Medulla oblongata (tissue), 1 donor: ENCODE results near the gene ERCC2.

ENCODE experiments used
- DNase-seq: peaks from one replicate; pipeline ENCODE4 v3.0.0-alpha.2; 2015; ENCODE audit errors: extremely low spot score

Gene ERCC2

DNA sequence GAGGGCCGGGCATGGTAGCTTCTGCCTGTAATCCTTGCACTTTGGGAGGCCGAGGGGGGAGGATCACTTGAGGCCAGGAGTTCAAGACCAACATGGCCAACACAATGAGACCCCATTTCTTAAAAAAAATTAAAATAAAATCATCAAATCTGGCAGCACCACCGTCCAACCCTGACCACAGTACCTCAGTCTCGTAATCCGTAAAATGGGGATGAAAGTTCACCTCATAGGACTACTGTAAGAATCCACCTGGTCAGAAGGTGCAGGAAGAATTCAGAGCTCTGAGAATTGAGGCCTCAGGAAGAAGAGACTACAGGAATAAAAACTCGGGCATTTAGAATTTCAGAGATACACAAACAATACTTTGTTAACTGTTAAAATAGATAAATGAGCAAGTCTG, 31.4 kb upstream of the ERCC2 start:
- DNase-seq: no peak

DNA sequence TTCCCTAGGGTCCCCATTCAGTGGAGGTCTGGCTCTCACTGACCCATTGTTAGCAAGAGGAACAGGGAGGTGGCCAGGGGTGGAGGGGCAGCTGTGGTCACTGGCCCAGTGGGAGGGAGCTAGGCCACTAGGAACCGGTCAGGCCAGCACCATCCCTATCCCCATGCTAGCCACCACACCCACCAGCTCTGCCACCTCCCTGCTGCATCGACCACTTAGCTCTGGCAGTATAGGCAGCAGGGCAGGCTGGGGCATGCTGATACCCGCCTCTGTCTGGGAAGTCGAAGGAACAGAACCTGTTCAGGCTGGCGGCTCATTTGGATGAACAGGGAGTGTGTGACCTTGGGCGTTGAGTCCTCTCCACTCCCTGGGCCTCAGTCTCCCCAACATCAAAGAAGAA, 29.8 kb upstream of the ERCC2 start:
- no peak for DNase-seq

DNA sequence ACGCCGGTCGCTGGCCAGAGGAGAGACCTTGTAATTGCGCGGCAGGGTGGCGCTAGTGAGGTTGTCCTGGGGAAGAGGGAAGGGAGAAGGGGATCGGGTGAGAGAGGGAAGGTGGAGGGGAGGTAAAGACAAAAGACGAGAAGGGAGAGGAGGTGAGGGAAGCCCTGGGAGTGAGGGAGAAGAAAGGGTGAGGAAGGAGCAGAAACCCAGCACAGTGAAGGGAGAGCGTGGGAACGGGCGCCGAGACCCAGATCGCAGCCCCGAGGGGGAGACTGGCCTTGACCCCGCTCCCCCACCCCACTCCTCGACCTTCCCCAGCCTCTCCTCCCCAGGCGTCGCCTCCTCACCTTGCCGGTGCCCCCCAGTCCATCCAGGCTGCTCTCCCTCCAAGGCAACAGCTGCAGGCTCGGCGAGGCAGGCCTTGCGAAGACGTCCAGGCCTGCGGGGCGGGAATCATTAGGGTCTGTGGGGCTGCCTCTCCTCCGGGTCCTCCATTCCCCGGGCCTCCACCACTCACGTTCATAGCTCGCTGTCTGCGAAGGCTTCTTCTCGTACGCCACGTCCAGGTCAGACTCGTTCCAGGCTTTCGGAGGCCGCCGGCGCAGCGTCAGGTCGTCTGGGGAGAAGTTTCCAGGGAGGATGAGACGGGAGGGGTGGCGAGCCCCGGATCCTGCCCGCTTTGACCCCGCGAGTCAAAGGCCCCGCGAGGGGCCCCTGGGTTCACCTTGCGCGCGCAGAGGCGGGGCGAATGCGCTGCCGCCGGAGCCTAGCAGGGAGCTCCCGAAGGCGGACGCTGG, 25.6 kb upstream of the ERCC2 start:
- DNase-seq: no peak

DNA sequence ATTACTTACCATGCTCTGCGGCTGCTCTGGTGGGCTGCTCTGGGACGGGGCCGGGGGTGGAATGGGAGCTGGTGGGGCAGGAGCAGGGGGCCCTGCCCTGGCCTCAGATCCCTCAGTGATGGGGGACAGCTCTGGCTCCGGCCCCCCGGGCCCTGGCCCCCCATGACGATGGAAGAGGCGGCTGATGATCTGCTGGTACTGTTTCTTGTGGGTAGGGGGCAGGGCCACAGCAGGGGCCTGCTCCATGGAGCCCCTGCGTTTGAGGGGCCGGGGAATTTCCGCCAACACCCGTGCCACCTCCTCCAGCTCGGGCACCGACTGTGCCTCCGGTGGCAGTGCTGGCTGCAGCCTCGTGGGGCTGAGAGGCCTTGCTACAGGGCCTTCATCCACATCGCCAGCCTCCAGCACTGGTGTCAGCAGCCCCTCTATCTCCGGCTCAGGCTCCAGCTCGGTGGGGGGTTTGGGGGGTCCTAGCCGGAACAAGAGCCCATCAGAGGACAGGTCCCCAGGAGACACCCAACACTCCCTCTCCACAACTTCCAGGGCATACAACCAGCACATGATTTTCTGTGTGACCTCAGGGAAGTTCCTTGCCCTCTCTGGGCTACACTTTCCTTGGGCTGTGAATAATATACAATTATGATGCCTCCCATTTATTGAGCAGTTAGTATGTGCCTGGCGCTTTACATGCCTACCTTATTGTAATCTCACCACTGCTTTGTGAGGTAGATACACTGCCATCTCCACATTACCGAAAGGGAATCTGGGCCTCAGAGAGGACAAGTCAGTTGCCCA, 21.7 kb upstream of the ERCC2 start:
- no peak for DNase-seq

DNA sequence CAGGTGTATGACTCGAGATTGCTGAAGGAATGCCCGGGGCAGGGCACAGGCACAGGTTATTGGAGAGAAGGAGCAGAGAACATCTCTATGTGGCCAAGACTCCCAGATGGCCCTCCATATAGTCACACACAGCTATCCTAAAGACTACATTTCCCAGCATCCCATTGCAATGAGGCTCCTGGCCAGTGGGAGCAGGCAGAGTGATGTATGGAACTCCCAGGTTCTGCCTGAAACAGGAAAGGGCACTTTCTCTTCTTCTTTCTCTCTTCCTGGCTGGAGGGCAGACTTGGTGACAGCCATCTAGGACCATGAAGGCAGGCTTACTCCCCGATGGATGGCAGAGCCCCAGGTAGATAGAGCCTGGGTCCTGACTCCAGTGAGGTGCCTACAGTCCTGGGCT, 21.0 kb upstream of the ERCC2 start:
- no peak for DNase-seq

DNA sequence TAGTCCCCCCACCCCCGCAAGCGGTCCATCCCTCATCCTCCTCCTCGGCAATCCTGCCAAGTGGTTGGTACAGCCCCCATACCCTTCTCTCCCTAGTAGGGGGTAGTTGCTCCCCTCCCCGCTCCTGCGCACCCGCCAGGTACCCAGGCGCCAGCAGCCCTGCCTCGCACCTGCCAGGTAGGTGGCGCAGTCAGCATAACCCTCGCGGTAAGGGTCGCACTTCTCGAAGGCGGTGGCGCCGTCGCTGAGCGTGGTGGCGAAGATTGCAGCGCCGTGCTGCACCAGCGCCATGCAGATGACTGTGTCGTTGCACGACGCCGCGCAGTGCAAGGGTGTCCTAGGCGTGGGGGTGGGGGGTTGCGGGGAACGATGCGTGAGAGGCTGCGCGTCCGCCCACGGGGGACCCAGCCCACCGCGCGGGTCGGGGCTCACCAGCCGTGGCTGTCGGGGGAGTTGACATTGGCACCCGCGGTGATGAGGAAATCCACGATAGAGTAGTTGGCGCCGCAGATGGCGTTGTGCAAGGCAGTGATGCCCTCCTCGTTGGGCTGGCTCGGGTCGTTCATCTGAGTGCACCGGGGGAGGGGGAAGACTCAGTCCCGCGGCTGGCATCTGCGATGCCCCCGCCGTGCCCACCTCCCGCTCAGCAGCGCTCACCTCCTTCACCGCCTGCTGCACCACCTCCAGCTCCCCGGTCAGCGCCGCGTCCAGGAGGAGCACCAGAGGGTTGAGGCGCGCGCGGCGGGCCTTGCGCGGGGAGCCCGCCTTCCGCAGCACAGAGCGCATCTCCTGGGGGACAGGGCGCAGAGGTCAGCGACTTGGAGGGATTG, 15.2 kb upstream of the ERCC2 start:
- no peak for DNase-seq

DNA sequence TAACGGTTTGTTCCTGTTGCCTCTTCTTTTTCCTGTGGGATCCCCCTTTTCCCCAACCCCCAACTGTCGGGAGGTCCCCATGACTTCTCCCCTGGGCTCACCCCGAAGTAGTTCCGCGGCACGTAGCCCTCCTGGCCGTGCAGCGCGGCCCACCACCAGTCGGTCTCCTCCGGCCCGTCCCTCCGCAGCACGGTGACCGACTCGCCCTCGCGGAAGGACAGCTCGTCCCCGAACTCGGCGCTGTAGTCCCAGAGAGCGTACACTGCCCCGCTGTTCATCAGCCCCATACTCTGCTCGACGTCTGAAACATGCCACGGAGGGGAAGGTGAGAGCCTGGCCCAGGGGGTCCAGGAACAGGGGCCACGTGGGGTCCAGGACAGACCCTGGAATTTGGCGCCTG, 12.1 kb upstream of the ERCC2 start:
- DNase-seq: no peak

DNA sequence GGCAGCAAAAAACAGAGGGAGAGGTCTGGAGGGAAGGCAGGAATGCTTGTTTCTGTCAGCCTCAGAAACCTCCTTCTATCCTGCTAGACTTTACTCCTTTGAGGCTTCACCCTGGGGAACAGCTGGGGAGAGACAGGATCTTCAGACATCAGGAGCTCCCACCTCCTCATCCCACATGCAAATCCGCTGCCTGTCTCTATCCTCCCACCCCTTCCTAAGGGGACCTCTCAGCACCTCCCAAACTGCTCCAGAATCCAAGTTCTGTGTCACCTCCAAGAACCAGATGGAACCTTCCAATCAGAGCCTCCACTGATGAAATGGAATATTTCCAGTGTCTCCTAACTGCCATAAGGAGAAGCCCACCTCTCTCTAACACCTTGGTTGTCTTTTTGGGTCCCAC, 9.7 kb upstream of the ERCC2 start:
- no peak for DNase-seq

DNA sequence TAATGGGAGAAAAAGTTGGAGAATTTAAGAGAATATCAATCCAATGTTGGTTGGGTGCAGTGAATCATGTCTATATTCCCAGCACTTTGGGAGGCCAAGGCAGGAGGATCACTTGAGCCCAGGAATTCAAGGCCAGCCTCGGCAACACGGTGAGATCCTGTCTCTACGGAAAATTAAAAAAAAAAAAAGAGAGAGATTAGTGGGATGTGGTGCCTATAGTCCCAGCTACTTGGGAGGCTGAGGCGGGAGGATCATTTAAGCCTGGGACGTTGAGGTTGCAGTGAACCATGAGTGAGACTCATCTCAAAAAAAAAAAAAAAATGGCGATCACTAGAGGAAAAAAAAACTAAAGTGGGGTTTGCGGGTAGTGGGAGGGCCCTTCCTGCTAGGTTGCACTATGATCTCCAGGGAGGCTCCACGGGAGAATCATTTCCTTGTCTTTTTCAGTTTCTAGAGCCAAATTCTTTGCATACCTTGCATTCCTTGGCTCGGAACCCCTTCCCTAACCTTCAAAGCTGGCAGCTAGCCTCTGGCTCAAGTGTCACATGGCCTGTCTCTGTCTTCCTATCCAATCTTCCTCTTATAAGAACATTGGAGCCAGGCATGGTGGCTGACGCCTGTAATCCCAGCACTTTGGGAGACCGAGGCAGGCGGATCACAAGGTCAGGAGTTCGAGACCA, 5.8 kb upstream of the ERCC2 start:
- DNase-seq: no peak

DNA sequence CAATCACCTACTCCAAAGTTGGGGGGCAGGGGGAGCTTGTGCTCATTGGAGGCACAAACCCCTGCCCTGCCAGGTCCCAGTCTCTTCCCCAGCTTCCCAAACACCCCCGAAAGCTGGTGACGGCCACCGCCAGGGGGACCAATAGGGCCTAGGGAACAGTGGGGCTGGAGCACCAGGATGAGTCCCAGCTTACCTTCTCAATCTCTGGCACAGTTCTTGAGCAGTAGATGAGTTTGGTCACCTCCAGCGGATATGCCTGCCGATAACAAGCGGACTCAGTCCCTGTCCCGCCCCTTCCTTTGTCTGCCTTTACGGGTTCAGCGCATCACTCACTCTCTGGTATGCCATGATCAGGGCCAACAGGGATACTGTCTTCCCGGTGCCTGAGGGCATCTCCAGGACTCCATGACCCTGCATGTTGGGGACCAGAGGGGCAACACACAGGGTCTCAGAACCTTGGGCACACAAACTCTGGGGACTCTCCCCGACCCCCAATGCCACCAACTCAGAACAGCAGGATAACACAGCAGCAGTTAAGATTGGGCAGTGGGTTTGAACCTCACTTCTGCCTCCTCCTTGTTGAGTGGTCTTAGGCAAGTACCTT, 1.5 kb downstream of the ERCC2 start:
- no peak for DNase-seq

DNA sequence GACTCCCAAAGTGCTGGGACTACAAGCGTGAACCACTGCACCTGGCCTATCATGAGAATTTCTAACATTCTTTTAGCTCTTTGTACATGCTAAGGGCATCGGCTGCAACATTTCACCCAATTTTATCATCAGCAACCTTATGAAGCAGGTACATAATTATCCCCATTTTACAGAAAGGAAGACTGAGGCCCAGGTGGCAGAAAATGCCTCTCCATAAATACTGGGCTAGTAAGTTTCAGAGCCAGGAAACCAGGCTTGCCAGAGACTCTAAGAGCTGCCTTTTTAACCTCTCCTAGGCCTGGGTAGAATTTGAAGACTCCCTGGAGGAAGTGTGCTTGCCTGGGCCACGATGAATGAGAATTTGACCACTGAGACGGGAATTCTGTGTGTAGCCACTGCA, 2.2 kb downstream of the ERCC2 start:
- DNase-seq: no peak

DNA sequence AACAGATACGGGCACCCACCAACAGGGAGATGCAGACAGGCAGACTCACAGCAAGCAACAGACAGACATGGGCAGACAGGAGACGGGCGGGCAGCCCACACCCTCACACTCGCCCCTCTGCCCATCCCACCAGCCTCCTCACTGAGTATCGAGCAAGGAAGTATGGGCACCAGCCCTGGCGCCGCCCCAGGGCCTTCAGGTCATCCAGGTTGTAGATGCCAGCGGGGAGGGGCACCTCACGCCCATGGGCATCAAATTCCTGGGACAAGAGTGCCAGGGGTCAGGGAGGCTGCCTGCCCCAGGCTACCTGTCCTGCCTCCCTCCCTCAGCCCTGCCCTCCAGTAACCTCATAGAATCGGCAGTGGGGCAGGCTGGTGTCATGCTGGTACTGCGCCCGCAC, 5.7 kb downstream of the ERCC2 start:
- no peak for DNase-seq

DNA sequence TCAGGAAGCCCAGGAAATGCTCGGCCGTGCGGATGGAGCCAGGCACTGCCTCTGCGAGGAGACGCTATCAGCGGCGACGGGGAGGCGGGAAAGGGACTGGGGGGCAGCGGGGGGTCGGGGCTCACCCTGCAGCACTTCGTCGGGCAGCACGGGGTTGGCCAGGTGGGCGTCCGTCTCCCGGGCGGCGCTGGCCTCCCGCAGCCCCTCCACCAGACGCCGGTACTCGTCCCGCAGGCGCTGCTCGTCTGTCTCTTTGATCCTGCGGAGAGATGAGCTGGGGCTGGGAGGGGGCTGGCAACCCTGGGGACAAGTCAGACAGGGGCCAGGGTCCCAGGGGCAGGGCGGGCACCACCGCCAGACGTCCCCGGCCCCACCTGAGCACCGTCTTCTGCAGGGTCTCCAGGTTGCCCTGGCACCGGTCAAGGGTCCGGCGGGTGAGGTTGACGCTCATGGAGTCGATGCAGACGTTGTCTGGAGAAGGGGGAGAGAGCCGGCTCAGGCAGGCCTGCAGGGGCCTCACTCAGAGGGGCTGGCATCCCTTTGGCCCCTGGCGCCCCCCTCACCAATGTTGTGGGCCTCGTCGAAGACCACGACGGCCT, 6.4 kb downstream of the ERCC2 start:
- DNase-seq: no peak

DNA sequence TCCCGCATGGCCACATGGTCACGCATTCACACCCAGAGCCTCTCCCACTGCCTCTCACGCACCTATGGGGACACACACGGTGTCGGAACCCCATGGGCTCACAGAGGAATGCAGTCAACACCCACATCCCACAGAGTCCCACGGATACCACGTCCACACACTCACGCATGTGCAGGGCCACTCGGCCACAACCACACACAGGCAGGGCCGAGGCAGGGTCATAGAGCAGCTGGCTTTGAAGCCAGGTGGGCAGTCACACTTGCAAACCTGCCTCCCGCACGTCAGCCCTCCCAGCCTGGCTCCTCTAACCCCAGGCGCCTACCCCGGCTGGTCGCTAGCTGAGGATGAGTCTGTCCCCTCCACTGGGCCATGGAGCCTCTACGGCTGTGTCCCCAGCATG, 8.1 kb downstream of the ERCC2 start:
- DNase-seq: no peak

DNA sequence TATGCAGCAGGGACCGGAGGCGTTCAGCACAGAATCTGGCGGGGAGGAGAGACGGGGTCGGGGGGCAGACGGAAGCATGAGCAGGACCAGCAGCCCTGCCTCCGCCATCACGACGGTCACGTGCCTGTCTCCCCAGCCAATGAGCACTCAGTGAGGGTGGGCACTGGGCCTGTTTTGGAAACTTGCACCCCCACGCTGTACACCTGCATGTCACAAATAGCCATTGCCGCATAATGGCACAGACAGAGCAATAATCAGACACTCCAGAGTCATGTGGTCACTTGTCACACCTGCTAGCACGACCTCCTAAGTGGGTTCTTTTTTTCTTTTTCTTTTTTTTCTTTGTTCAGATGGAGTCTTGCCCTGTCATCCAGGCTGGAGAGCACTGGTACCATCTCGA, 8.8 kb downstream of the ERCC2 start:
- no peak for DNase-seq

DNA sequence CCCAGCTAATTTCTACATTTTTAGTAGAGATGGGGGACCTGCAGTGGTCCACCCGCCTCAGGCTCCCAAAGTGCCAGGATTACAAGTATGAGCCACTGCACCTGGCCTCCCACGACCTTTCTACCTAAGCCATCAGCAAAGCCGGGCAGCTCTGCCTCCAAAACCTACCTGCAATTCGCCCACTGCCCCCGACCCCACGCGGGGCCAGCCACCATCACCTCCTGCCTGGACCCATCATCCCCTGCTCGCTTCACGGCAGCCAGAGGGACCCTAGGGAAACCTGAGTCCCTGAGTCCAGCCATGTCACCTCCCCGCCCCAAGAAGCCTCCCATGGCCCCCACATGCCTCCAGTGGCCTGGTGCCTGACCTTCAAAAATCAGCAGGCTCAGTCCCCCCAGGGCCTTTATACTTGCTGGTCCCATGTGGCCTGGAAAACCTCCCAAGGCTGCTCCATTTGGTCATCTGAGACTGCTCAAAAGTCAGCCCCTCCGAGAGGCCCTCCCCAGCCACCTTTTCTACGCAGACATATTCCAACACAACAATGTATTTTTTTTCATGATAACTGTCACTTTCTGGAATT, 12.1 kb downstream of the ERCC2 start:
- DNase-seq: no peak

DNA sequence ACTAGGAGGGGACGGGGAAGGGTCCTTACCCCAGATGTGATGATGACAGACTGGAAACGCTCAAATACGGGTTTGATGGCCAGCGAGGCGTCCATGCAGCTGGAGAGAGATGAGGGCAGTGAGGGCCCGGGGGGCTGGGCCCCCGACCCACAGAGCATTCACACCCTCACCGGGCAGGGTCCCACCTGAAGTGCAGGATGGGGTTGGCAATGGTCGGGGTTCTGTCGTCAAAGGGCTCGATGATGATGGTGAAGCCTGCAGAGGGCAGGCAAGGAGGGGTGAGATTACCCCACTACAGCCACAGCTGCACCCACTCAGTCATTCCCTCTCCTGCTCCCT, 13.0 kb downstream of the ERCC2 start:
- no peak for DNase-seq

DNA sequence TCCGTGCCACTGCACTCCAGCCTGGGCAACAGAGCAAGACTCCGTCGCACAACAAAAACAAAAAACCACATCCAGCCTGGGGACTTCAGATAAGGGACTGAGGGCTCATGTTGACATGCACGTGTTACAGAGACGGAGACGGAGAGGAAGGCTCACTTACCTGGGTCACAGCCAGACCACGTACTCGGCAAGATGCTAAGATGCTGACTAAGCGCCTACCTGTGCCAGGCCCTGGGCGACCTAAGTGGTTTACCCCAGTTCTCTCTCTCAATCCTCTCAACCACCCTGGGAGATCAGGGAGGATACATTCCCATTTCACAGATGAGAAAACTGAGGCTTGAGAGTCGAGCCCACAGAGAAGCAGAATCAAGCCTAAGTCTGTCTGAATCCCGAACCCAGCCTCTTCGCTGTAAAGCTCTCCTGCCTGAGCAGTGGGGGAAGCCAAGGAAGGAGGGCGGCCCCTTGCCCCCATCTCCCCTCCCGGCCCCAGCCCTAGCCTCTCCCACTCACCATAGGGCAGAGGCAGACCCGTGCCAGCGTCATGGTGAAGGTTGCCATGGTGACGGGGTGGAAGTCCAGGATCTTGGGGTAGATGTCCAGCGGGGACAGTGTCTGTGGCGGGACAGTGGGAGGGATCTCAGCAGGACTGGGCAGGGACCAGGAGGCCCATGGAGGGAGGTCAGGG, 13.5 kb downstream of the ERCC2 start:
- no peak for DNase-seq

DNA sequence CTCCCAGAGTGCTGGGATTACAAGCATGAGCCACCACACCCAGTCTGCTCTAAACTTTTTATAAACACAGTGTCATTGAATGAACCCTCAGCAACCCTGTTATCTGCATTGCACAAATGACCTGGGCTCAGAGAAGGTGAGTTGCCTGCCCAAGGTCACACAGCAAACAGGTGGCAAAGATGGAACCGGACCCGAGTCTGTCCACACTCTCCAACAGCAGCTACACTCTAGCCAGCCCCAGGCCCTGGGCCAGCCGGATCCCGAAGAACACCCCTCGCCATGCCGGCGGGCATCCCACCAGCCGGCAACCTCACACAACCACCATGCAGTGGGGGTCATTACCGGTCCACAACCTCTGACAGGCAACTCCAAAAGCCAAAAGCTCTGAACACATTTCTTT, 14.5 kb downstream of the ERCC2 start:
- no peak for DNase-seq

DNA sequence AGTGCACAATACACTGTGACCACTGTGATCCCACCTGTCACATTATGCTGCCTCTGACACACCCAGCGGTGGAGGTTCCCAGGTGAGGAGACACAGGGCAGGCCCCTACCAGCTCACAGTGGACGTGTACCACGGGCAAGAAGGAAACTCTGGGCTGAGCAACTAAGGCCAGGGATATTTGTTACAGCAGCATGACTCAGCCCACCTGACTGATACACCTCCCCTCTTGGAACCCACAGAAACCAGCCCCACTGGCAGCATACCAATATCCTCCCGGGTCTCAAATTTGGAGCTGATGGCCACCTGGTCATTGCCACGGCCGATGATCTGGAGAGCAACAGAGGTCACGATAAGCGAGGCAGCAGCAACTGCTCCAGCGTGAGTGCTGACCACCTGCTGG, 15.0 kb downstream of the ERCC2 start:
- DNase-seq: no peak
